ENCODE data around the gene KATNAL1.

The KATNAL1 gene

GRCh38 chr13:30169442-30169841, 137.9 kb downstream of the KATNAL1 start:
- no peak for DNase-seq

- peak in 21 of 56 donors; percentile 8 to 51 (median 22) for DNase-seq
Measured at GRCh38 chr13:30165796-30166195, 141.6 kb downstream of the KATNAL1 start.

GRCh38 chr13:30165071-30165470, 142.3 kb downstream of the KATNAL1 start:
- DNase-seq: no peak

DNA sequence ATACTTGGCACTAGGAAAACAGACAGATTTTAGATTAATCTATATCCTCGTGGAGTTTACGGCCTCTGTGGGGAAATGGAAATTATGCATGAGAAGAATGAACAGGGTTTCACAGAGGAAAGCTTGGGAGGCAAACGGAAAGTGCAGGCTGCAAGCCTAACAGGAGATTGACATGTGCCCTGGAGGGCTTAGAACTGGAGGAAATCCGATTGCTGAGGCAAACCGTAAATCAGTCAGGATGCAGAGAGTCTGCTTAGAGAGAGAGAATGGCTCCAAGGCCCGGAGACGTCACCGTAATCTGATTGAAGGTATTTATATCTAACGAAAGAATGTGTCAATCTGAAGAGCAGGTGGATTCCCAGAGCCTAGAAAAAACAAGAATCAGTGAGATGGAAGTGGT, 143.2 kb downstream of the KATNAL1 start:
- DNase-seq: no peak

- DNase-seq: no peak
Measured at GRCh38 chr13:30163441-30163840, 143.9 kb downstream of the KATNAL1 start.

- DNase-seq: no peak
Measured at GRCh38 chr13:30159446-30159839, 147.9 kb downstream of the KATNAL1 start.

DNA sequence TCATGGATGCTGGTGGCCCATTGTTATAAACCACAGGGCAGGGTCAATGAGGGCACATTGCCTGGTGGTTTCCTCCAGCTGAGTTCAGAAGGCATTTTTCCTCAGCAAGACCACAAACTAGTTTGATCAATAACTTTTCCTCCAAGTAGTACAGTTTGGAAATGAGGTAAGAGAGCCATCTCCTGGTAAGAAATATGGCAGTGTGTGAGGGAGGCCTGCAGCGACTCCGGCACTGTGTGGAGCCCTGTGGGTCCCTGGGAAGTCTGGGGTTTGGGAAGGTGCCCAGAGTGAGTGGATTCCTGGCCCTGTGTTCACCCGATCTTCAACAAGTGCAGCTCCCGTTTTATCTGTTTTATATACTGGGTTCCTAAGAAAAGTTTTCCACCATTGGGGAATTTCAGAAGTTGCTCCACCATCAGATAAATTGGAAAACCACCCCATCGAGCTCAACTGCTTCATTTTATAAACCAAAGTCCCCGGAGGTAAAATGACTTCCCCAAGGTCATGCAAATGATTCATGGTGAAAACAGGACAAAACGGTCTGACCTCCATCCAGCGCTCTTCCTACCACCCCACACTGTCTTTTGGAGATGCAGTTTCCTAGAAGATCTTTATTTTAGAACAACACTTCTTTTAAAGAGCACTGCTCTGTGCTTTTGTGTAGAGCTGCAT, 148.4 kb downstream of the KATNAL1 start:
- DNase-seq: peak in 1 of 56 donors; percentile 7

GRCh38 chr13:30157616-30157993, 149.7 kb downstream of the KATNAL1 start:
- DNase-seq: no peak

DNA sequence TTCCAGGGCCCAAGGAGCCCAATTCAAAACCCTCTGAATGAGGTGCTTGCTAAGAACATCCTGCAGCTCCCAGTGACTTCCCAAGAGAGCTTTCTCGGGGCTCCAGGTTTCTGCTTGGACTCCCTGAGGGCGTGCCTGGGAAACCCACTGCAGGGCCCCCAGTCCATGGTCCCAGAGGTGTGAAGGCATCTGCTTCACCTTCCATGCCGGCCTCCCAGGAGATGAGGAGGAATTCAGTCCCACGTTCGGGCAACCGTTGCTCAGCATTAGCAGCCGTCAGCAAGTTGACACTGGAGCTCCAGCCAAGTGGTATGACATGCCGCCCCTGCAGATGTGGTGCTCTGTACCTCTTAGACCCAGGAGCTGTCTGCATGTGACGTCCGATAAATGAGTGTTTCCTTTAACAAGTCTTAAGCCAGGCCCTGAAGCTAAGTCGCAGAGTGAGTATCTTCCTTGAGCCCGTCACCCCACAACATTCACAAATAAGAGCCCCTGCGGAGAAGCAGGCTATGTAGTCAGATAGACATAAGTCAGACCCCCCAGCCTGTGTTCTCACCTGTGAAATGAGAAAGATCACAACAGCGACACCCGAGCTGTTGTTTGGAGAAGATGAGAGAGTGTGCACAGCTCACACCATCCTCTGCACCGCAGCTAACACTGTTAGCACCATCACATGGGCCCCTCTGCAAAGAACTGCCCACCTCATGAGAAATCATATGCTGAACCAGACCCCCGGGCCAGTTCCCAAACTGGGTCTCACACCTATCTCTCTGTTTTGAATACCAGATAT, 150.3 kb downstream of the KATNAL1 start:
- no peak for DNase-seq

- no peak for DNase-seq
Measured at GRCh38 chr13:30156270-30156669, 151.1 kb downstream of the KATNAL1 start.

DNA sequence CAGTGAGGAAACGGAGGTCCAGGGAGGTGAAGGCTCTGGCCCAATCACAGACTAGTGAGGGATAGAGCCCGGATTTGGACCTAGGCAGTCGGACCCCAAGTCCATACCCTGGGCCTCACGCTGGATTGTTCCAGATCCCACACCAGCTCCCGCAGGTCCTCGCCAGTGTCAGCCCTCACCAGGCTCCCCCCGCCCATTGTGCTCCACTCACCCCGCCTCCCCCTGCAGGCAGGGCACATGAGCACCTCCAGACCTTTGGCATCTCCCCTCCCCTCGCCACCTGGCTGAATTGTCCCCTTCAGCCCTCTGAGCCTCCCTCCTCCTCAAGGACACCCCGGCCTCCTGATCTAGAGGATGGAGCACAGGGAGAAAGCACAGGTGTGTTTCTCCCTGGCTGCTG, 152.4 kb downstream of the KATNAL1 start:
- DNase-seq: no peak

DNA sequence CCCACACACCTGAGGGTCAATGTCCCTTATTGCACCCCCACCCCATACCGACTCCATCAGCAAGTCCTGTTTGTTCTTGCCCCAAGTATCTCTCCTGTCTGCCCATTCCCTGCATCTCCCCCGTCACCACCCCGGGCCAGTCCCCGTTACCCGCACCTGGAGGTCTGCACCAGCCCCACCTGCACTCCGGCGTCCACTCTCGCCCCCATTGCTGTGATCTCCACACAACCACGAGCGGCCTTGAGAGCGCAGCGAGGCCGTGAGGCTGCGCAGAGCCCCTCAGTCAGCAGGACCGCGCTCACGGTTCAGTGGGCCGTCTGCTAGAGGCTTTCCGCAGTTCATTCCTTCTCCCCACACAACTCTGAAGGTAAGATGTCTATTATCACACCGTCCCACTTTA, 152.8 kb downstream of the KATNAL1 start:
- no peak for DNase-seq

DNA sequence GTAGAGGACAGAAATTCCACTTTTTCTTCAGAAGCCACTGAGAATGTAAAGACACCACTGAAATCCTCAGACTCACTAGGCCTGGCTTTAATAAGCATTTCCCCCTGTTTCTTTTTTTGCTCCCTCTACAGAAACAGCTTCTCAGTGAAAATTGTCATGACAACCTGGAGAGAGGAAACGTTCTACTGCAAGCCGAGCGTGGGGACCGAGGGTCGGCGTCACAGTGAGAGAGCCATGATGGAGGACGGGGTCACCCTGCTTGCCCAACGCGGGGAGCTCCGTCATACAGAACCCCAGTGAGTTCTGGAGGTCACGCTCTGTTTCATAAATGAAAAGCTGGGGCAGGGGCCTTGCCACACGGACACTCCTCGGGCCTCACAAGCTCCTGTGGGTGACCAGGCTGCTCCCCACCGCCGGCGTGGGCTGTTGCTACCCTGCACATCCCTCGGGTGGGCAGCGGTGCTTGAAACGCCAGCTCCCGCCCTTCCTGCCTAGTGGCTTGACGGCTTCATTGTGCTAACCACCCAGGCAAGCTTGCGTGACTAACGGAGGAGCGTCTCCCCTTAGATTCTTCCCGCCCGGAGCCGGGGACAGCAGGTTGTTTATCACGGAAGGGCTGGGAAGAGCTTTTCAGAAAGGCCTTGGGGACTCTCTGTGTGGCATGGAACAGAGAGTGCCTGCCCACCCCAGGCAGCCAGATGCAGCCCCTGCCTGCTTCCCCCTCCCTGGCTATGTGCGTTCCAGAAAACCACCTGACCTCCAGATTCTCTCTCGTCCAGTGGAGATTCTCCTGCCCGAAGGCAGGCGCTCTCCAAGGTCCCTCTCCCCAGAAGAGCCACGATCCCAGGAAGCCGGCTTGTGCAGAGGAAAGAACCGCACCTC, 153.6 kb downstream of the KATNAL1 start:
- DNase-seq: peak in 15 of 56 donors; percentile 6 to 56 (median 26)
